Stimulated activated CD8-positive, alpha-beta memory T cell treated with anti-CD3 and anti-CD28 coated beads, Interleukin-2, amount 100 ng/mL, for 48 hours (primary cell): ENCODE measurements around the gene KCNT2.

Experiments used
- DNase-seq, 2 donors: peaks; one replicate each; pipeline ENCODE4 v3.0.0-alpha.2; 2020; ENCODE audit warnings: low read depth in 2 of 2

KCNT2 gene

DNA sequence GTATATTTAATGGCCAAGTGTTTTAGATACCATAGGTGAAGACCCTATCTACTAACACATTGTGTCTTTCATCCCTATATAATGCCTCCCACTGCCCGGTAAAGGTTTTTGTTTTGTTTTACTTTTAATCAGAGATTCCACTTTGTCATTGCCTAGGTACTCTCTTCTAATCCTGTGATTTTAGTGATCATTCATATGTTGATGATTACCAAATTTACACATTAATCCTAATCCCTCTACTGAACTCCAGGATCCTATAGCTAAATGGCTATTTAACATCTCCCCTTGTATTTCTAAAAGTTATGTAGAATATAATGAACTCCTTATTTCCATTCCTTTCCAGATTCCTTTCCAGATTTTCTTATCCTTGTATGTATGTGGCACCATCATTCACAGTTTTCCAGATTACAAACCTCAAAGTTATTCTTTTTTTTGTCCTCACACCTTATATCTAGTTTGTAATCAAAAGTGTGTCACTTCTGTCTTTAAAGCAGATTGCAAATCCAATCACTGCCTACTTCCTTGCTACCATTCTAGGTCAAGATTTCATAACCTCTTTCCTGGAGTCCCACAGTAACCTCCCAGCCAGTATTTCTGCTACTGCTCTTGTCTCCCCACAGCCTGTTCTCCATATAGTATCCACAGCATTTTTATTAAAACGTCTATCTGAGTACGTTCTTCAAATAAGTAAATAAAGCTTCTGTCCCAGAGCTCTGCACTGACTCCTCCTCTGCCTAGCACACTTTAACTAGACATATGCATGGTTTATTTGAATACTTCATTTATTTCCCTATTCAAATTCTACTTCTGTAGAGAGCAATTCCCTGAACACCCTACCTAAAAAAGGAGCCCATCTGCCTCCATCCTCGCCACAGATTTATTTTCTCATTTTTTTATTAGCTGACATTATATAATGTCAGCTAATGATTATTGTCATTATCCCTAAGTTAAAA lies 157.8 kb downstream of the KCNT2 start:
- no peak for DNase-seq

DNA sequence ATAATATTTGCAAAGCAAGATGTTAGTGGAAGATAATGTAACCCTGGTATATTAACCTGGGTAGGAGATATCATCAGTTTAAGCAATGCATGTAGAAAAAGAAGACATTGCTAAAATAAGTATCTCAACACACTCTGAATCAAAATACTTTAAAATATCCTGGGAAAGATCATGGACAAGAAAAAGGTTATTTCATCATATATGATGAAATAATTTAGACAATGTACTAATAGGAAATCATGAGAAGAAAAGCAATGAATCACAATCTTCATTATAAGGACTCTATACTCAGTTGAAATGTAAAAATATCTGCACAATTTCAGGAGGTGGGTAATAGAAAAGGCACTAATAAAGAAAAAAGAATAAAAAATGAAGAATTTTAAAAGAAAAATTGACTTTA lies 158.8 kb downstream of the KCNT2 start:
- DNase-seq, result no peak

DNA sequence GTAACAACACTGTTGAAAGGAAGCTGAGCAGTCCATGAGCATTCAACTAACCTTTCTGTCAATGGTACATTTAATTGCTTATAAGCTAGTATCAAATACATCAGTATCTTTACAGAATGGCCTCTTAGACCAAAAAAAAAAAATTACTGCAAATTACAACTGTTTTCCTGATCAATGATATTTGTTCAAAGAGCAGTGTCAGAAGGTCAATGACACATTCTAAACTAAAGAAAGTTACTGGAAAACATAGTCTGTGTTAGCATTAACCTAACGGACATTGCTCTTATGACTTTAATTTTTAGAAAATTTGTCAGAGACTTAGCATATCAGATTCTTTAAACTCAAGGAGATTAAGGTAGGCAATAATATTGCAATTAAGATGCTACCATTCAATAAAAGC lies 162.5 kb downstream of the KCNT2 start:
- DNase-seq, result no peak

DNA sequence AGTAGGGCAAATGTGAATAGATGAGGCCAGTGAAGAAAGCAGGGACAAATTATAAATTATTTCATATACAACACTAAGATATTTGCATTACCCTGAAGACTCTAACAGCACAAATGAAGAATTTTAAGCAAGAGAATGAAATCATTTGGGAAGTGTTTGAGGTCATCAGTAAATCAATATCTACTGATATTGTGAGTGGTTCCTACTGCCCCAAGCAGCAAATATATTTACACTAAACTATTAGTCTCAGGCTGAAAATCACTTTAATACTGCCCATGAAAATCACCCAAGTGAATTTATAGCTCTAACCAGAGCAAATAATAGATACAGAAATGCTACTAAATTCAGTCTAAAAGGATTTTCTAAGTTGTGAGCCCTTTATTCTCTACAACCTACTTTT lies 163.6 kb downstream of the KCNT2 start:
- DNase-seq, result no peak

DNA sequence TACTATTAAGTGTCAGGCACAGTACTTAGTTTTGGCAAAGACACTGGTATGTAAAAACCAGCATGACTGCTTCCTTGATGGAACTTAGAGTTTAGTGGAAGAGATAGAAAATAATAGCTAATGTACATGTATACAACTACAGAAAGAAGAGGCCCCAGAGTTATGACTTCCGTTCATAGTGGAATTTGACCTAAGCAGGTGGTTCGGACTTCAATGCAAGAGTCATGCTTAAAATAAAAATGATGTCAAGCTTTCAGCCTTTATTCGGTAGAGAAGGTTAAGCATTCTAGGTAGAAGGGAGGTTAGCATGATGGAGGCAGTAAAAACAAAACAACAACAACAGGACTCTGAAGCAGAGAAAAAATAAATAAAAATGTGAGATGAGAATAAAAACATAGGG lies 165.9 kb downstream of the KCNT2 start:
- no peak for DNase-seq

DNA sequence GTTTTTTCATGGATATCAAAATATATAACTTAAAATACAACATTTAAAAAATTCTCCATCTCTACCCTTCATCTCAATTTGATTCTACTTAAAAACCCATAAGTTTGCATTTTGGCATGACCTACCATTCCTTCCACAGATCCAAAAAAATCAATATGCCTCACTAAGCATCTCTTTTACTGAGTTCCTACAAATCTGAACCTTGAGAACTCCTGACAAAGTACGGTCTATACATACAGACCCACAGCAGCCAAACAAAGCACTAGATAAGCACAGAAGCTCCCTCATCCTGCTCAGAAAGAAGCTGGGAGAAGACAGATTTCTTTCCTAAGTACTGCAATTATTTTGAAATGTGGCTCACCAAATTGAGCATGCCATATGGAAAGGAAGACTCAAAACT lies 167.5 kb downstream of the KCNT2 start:
- DNase-seq, result no peak

DNA sequence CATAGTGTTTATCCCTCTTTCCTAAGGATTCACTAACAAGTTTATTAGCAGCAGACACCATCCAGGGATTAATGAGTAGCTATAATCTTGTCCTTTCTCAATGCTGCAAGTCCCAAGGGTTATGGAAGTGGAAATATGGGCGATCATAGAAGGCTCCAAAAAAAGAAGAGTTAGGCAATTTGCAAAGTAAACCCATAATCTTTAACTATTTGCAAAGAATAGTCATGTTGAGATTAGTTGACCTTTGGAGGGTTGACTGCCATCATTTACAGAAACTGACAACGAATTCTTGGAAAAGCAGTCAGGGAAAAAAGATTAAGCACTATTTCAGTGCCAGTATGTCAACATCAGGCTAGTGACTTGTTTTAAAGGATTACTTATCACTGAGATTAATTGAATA lies 169.9 kb downstream of the KCNT2 start:
- DNase-seq, result no peak

DNA sequence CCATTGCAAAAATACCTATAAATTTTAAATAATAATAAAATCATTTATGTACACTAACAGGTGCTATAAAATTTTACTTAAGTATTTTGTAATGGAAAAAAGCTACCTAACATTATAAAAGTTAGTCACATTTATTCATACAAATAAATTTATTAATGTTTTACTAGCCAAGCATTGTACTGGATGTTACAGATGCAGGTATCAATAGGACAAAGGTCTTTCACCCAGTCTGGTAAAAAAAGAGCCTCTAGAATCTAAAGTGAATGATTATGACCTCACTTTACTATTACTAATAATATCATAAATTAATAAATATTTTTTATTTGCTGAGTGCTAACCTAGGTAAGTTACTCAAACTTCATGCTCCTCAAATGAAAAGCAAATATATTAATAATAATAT lies 170.6 kb downstream of the KCNT2 start:
- DNase-seq, result no peak

DNA sequence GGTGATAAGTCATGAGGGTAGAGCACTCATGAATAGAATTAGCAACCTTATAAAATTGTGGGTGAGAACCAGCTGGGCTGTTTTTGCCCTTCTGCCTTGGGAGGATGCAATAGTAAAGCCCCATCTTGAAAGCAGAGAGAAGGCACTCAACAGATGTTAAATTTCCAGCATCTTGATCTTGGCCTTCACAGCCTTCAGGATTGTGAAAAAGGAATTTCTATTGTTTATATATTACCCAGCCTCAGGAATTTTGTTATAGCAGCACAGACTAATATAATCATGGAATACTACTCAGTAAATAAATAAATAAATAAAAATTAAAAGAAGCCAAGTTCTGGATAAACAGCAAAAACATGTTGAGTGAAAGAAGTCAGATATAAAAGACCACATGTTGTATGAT lies 175.2 kb downstream of the KCNT2 start:
- no peak for DNase-seq

DNA sequence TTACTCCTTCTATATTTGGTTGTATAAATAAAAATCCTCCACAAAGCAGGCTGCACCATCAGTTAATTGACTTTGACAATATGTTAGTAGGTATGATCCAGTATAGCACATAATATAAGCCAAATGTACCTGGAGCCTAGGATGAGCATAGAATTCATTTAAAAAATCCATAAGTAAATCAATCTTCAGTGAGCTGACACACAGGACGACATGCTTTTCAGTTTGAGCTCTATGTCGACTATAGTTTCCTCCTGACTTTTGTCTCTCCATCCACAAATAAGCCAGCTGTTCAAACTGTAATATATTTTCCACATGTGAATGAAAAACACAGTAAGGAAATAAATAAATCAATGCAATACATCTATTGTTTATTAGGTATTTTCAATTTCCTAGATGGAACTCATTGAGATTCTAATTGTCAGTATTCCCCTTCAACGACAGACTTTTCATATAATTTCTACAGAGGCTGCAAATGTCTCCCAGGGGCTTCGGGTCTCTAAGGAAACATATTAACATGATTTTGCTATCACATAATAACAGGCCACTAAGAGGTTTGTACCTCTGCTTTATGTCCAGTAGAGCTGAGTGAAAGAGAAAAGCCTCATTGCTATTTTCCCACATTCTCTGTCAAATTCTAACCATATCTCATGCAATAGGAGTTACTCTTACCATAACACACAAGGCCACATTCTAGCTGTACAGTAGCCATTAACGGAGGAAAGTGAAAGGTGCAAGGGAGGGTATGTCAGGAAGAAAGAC lies 180.1 kb downstream of the KCNT2 start:
- no peak for DNase-seq

DNA sequence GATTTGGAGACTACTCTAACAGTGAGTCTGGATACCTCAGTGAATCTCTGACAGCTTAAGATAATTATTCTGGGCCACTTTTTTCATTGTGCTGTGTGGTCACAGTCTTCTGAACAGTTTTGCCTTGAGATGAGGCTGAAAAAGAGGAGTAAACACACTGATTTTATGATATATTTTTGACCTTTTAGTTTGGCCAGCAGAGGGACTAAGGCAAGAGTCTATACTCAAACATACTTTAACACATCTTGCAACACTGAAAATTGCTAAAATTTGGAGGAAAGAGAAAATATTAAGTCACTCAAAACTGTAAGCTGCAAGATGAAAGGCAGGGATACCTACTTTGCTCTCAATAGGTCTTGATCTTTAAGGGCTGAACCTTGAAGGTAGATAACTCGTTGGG lies 182.7 kb downstream of the KCNT2 start:
- DNase-seq, result no peak

DNA sequence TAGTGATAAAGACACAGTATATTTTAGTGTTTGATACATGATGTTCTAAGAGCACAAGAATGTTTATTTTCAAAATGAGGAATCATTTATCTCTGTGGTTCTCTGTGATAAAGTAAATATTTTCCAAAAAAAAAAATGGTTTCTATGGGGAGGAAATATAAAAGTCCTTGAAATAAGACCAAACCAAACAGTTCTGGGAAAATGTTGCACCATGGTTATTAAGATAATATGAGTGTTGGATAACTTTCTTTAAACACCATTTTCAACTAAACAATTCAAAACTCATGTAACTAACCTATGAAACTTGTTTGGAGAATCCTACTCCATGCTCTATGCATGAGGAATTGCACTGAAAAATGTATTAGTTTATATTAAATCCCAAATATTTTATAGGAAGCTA lies 184.6 kb downstream of the KCNT2 start:
- DNase-seq, result no peak

DNA sequence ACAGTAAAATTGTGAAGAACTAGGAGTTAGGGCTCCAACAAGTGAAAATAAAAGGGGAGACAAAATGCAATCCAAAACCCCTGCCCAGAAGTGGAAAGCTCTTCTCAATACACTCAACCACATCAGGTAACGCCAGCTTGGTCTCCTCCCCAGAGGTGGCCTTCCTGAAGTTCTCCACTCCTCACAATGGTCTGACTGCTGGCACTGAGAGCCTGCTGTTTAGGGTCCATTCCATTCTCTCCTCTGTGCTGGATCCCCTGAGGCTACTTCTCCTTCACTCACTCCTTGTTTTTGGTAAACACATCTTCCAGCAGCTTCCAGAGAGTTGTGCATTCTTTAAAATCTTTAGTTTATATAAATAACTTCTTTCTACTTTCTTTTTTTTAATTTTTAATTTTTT lies 189.5 kb downstream of the KCNT2 start:
- no peak for DNase-seq

DNA sequence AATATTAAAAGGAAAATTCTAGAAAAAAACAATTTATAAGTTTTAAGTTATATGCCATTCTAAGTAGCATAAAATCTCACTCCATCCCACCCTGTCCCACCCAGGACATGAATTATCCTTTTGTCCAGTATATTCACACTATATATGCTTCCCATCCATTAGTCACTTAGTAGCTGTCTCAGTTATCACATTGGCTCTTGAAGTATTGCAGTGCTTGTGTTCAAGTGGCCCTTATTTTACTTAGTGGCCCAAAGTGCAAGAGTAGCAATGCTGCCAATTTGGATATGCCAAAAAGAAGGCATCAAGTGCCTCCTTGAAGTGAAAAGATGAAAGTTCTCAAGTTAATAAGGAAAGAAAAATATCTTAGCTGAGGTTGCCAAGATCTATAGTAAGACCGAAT lies 192.3 kb downstream of the KCNT2 start:
- no peak for DNase-seq

DNA sequence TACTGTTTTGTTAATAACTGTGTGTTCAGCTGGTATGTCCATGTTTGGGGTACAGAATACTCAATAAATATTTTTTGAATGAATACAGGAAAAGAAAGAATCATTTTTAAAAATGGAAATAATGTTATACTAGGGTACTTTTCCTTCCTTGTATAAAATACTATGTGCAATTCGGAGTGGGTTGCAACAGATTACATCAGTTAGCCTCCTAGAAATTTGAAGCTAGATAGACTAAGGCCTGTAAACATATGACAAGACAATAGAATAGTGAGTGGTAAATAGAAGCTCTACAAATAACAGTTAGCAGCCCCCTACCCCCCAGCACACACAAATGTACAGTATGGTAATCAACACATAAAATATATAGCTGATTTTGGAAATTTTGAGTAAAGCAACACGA lies 195.9 kb downstream of the KCNT2 start:
- no peak for DNase-seq

DNA sequence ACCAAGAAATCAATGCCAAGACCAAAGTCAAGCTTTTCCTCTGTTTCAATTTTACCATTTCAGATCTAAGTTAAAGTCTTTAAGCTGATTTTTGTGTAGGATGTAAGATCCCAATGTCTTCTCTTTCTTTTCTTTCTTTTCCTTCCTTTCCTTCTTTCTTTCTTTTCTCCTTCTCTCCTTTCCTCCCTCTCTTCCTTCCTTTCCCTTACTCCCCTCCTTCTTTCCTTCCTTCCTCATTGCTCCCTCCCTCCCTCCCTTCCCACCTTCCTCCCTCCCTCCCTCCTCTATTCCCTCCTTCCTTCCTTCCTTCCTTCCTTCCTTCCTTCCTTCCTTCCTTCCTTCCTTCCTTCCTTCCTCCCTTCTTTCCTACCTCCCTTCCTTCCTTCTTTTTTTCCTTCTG lies 197.5 kb downstream of the KCNT2 start:
- no peak for DNase-seq

DNA sequence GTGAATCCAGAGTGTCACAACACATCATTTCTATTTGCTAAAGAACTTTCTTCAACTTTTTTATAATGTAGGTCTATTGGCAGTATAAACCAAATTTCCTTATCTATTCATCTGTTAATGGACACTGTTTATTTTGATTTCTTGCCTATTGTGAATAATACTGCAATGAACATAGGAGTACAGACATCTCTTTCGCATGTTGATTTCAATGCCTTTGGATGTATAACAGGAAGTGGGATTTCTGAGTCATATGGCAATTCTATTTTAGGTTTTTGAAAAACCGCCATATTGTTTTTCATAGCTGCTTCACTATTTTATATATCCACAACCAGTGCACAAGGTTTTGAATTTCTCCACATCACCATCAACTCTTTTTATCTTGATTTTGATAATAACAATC lies 198.7 kb downstream of the KCNT2 start:
- no peak for DNase-seq

DNA sequence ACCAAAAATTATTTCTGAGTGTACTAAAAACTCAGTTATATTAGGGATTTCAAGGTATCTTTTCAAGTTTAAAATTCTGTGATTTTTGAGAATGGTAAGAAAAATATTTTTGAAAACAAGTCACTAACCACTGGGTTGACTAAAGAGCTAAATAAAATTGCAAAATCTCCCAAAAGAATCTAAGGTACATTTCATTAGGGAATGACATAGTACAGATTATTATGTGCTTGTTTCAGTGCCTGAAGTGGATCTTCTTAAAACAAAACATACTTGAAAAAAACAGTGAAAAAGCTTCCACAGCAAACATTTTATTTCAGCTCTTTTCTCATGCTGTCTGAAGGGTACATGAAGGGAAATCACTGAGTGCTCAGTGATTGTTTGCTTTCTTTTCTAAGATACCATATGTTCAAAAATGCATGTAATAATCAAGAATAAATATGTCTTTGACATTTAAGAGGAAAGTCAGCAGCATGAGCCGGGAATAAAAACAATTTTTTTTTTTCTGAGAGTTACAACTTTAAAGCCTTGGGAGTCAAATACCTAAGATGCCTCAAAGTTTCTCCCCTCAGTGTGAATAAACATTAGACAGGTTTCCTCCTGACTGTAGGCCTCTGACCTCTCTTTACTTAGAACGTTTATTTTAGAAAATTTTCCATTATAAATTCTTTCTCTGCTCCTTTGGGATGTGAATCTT lies 200.7 kb downstream of the KCNT2 start:
- DNase-seq, result no peak

DNA sequence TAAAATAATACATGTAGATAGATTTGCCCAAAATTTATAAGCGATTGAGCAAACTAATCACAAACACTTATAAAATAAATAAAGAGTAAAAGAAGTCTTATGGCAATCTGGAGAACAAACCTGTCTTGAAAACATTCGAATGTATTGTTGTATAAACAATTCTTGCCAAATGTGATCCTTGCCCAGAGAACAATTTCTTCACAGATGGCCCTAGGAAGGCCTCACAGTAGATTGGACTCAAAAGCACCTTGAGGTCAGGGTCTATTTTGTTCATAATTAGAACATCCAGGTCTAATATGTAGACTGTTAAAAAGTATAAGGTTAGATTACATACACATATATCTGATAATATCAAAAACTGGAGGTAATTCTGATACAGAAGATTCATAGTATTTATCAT lies 202.4 kb downstream of the KCNT2 start:
- DNase-seq, result no peak

DNA sequence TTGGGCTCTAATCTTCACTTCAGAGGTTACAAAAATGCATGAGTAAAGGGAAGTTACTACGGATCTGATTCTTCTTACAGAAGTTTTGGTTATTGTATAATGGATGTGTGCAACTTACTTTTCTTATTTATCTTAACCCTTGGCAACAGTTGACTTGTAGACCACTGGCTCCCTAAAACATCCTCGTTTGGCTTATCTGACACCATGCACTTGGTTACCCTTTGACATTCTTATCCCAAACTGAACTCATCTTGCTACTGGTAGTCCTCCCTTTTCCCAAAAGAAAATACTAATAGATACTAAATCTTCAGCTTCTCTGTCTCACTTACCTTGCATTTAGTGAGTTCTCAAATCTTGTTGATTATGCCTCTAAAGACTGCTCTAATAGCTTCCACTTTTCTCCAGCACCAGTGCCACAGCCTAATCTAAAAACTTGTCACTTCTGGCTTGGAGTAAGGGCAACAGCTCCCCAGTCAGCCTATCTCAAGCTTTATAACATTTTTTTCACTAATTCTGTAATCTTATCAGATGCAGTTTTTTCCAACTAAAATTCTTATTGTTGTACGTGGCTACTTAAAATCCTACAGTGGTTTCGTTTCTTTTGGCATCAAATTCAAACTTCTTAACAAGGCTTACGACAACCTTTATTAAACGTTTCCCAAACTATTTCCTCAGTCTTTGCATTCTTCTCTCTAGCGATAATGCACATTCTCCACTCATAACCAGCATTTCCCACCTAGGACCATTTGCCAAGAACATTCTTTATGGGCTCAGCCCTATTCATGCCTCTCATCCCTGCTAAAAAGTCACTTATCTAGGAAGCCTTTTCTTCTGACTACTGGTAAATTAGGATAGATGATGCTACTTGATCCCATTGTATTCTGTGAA lies 204.2 kb downstream of the KCNT2 start:
- no peak for DNase-seq

DNA sequence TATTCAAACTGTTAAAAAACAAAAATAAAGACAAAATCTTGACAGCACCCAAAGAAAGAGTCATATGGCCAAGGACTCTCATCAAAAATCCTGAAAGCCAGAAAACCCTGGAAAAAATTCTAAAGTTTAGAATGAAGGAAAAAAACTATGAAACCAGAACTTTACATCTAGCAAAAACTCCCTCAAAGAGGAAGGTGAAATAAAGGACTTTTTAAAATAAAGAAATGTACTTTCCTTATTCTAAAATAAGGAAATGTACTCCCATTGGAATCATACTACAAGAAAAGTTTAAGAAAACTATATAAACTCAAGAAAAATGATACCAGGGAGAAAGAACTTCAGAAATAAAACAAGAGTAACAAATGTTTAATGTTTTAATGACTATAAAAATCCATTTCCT lies 206.3 kb downstream of the KCNT2 start:
- DNase-seq, result no peak

DNA sequence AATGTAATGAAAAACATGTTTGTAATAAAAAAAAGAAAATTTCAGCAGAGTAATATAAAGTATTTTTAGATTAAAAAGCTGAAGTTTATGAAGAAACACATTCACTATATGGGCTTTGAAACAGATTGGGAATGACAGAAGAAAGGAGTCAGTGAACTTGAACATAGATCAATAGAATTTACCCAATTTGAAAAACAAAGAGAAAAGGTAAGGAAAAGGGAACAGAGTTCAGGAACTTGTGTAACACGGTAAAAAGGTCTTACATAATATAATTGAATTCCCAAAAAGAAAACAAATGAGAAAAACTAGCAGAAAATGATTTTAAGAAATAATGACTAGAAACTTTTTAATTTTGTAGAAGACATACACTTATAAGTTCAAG lies 206.8 kb downstream of the KCNT2 start:
- no peak for DNase-seq
